ENCODE measurements around the gene C1orf35.
"Not testable (repeated sequence)": the region's sequence is repeated elsewhere in the genome, so short reads cannot be mapped to it uniquely, and the experiment has no call there.

The C1orf35 gene

DNA sequence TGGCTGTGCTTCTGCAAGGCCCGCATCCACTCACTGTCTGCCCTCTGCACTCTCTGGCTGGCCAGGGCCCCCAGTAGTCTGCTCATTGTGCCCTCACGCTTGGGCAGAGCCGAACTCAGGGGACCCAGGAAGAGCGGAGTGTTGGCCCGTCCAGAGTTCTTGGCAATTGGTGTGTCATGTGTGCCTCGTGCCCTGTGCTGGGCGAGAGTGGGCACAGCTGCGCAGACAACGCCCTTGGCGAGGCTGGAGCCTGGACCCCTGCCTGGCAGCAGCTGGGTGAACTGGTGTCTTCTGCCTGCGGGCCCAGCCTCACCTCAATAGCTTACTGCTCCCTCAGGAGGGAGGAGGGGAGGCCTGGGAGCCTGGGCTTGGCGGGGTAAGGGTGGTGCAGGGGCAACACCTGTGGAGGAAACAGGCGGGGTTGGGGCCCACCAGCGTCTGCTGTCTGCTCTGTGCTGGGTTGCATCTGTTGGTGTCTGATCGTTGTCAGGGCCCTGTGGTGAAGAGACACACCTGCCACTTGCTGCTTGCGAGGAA is 39.1 kb upstream of the C1orf35 start:
- DNase-seq, result no peak

DNA sequence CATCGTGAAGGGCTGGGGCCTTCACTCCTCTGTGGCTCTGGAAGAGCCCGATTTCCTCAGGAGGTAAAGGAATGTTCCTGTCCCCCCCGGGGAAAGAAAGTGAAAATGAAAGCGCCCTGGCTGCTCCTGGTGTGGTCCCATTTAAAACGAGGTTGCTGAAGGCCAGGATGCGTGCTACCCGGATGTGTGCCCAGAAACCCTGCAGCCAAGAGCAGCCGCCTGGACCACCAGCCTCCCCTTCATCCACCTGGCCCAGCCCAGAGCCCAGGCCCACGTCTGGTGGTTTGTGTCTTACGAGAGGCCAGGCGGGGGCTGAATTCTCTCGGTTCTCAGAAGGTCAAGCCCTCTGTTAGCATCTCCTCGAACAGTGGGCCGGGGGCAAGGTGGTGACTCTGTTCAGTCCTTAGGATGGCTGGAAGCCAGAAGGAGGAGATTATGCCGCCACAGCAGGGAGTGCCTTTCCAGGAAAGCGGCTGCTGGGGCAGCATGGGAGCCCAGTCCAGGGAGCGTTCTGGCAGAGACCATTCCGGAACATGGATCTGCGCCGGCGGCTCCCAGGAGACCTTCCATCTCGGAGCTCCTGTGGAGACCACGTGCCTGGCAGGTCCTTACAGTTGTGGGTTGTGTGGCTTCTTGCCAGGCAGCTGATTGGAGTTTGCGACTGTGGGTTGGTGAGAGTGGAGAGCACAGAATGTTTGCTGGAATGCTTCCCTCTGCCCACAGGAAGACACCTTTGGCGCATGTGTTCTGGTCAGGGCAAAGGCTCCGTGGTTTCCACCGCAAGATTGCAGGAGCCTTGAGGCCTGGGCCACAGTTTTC is 38.3 kb upstream of the C1orf35 start:
- DNase-seq, result no peak

DNA sequence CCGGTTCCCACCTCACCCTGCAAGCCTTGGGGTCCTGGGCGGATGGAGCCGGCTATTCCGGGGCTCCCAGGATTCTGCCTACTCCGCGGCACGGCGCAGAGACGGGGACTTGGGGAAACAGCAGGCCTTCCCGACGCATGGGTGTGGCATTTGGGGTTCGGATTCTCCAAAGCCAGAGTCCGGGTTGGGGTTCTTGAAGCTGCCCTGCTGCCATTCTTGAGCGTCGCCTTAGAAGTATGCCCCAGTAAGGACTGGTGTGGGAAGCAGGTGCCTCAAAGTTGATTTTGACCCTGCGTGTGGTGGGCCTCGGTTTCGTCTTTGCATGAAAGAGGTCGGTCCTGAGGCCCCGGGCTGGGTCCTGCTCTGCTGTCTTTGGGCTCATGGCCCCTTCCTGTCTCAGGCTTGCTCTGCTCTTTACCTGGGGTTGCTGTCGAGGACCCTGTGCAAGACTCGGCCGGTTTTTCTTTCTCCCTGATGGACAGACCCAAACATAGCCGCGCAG is 37.6 kb upstream of the C1orf35 start:
- no peak for DNase-seq

DNA sequence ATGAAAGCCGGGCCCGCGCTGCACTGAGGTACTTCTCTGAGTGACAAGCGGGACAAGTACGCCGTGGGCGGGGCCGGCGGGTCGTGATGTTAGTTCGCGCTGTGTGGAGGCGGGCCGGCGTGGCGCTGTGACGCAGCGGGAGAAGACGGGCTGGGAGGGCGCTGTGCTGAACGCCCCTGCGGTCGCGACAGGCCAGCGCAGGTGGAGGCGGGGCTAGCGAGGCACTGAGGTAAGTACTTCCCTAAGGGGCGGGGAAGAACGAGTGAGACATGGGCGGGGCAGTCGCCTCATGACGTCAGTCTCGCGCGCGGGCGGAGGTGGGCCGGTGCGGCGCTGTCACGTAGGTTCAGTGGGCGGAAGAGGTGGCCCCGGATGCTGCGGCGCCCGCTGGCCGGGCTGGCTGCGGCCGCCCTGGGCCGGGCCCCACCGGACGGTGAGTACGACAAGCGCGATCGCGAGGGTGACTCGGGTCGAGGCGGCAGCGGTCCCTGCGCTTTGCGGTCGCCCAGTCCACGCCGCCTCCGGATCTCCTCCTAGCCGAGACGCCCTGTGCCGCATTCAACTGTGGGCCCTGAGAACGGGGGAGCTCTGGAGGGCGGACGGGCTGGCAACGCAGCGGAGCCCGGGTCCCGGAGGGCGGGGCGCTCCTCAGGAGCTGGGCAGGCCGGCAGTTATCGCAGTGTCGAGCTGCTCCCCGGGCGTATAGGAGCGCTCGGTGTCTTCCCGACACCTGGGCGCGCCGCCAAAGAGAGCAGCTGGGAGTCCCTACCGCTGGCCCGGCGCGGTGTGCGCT is 37.0 kb upstream of the C1orf35 start, which contains the start of gene GUK1:
TSS of gene GUK1 (plus strand) at position 349 of the 793 bp plus-strand sequence. CDS start at position 373, 24 bp downstream.
- DNase-seq, result peak; percentile 99

DNA sequence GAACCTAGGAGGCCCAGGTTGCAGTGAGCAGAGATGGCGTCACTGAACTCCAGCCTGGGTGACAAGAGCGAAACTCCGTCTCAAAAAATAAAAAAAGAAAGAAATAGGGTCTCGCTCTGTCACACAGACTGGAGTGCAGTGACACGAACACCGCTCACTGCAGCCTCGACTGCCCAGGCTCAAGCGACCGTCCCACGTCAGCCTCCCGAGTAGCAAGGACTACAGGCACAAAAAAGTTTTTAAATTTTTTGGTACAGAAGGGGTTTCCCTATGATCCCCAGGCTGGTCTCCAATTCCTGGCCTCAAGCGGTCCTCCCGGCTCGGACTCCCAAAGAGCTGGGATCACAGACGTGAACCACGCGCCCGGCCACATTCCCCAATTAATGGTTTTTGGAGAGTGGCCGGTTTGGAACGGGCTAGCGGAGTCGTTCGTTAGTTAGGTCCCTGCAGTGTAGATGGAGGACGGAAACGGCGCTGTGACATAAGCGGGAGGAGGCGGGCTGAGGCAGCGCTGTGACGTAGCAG is 36.3 kb upstream of the C1orf35 start:
- no peak for DNase-seq

DNA sequence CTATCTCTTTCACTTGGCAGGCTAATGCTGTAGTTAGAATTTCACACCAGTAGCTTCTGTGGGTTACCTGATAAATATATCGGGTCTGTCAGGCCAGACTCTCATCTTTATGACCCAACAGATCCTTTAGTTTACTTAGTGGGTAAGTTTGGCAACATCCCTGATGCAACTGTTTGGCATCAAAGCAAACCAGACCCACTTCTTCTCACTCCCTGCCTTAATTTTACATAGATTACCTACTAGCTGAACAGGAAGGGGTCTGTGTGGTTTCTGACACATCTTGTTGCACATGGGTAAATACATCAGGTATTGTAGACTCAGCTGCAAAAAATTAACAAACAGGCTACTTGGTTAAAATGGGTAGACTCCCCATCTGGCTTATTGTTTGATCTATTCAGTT is 33.8 kb upstream of the C1orf35 start:
- no peak for DNase-seq

DNA sequence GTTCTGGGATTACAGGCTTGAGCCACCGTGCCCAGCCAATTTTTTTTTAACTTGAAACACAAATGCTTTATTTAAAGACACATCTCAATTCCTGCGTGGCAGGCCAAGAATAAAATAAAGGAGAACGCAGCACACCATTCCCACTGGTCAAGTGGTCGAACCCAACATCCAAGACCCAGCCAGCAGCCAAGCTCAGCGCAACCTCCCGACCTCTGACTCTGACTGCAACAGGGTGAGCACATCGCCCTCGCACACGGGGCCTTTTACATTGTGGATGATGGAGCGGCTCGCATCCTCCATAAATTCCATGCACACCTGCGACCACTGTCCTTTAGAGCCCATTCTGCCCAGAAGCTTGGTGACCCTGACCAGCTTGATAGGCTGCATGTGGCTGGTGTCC is 31.5 kb upstream of the C1orf35 start:
- no peak for DNase-seq

DNA sequence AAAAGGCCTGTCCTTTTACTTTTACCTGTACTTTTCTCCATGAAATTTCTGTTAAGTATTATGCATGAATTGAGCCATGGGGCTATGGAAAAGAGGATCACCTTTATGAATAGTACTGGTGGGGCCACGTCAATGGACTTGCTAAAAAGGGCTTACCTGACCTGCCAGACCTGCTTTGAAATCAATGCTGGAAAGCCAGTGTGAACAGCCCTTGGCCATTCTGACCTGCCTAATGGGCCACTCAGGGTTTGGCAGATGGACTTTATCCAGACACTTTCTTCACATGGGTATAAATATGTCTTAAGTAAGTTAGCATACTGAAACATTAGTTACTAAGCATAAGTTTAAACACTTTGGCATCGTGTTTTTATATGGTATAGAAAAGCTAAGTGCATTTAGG is 28.6 kb upstream of the C1orf35 start:
- no peak for DNase-seq

DNA sequence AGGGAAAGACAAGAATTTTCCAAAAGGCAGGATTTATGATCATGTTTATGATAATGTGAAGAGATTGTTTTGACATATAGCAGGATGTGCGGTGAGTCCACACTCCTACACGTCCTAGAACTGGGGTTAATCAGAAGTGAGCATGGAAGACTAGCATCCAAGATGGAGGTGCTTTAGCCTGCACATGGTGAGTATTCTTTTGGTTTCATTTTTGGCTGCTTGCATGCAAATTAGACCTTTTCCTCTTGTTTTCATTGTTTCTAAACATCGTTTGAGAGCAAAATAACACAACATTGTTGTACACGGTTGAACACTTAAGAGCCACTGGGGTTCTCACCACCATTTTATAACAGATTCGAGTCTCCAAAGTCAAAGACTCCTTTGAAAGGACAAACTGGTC is 22.1 kb upstream of the C1orf35 start:
- no peak for DNase-seq

DNA sequence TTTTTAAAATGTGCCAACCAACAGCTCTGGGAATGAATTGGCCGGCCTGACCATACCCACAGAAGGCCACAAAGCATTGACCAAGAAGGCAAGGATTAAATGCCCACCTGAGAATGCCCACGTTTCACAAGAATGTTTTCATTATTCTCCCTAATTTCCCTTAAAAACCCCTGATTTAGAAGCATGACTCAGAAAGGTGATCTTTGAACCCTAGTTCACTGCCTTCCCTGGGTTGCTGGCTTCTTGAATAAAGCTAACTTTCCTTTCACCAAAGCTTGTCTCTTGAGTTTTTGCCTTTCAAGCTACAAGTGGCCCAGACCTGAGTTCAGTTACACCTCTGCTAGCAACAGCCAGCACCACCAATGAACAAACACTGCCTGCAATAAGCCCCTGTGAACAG is 20.4 kb upstream of the C1orf35 start:
- DNase-seq, result no peak

DNA sequence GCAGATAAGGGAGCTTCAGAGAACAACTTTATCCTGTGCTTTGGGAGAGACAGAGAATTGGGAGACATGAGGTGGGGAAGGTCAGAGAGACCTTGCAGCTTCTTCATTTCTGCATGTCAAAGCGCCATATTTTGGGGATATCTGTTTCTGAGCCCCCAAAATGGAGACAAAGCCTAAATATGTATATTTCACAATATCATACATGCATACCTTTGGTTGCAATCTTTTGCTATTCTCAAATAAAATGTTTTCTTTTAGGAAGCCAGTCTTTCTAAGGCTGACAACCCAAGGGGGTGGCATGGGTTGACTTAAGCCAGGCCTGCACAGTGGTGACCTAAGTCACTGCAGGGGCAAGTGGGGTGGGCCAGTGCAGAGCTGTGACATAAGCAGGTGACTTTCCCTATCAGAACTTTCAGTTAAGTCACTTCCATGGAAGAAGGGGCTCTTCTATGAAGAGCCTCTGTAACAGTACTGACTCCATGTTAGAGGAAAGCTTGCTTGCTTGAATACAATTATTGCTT is 19.9 kb upstream of the C1orf35 start:
- no peak for DNase-seq

DNA sequence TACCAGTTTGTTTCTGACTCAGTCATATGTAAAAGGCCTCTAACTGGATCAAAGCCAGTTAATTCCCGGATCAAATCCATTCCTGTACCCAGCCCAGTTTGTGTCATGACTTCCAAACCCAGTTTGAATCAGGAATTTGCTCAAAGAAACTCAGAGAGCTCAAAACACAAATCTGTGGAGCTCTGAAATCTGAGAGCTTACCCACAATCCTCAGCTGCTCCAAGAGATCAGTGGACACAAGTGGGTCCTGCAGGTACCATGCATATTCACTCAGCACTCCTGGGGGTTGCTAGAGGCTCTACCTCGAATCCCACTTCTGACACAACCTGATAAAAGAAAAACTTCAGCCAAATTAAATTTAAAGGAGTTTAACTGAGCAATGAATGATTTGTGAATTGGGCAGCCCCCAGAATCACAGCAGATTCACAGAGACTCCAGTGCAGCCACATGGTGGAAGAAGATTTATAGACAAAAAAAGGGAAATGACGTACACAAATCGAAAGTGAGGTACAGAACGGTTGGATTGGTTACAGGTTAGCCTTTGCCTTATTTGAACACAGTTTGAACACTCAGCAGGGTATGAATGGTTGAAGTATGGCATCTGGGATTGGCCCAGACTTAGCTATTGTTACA is 17.8 kb upstream of the C1orf35 start:
- DNase-seq, result no peak

DNA sequence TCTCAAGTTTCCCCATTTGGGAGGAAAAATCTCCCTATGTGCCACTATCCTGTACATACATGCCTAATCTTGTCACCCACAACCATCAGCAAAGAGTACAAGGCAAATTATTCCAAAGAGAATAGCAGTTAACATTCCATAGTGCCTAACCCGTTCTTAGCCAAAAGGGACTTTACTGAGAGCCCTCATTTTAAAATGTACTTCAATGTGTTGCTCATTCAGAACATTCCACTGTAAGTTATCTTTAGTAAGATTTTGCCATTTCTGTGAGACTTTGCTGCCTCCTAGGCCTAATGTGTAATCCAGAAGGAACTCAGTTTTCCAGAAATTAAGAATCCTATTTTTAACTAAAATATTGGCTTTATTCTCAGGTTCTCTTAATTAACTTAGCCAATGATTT is 17.2 kb upstream of the C1orf35 start:
- DNase-seq, result no peak

DNA sequence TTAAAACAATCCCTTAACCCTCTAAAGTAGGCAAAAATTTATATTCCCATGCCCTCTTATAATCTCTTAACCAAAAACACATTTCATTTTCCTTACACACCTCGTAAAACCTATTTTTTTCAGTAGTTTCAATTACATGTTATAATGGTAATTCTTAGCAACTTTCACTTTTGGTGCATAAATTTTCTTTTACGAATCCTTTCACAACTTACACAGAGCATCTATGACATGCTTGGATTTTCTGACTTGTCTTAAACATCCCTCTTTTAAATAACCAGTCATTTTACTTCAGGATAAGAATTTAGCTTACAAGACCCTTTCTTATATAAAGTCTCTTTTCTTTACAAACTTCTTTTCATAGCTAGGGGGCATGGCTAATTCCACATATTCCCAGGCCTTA is 14.9 kb upstream of the C1orf35 start:
- no peak for DNase-seq

DNA sequence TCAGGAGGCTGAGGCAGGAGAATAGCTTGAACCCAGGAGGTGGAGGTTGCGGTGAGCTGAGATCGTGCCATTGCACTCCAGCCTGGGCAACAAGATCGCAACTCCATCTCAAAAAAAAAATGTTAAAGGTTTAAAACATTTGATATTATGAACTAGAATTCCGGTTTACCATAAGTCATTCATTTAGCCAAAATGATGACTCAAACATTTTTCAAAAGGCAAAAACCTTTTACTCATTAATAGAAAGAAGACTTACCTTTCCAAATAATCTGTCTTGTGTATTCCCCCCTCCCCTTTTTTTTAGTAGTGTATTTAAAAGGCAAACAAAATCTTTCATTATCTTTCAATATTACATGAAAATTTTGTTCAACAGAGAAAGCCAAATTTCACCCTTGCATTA is 14.2 kb upstream of the C1orf35 start:
- no peak for DNase-seq

DNA sequence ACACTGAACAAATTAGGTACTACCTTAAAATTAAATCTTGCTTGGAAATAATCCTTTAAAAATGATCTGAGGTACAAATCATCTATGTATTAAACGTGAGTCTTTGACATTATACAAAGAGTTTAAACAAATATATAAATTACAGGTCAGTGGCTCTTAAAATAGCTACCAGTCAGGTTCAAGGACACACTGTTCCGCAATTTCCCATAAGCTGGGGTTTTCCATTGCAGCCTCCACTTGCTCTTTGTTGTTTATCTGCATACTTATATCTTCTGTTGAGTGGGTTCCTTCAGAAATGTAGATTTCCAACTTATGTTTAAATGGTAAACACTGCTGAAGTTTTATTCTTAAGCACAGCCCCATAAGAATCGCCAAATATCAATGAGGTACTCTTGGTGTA is 11.7 kb upstream of the C1orf35 start:
- DNase-seq, result no peak

DNA sequence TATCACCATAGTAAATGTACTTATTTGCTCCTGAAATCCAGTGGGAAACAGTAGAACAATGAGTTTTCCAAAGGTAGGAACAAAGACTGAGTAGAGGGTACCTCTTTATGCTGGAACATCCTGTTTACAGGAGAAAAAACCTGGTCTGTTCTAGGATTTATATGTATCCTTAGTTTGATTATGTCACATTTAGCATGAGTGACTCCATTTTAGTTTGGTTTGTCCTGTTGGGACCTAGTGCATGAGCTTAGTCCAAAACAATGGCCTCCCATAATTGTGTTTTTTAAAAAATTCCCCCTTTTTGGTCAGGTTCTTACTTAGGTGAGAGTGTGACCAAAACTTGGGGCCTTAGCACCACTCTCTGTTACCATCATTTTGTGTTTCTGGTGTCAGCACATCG is 9.5 kb upstream of the C1orf35 start:
- DNase-seq, result no peak

DNA sequence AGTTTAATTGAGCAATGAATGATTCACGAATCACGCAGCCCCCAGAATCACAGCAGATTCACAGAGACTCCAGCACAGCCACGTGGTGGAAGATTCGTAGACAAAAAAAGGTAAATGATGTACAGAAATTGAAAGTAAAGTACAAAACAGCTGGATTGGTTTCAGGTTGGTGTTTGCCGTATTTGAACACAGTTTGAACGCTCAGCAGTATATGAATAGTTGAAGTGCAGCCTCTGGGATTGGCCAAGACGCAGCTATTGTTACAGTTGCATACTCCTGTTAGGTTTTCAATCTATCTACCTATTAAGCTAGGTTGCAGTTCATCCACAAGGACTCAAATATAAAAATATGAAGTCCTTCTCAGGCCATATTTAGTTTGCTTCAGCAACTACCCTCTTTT is 9.0 kb upstream of the C1orf35 start:
- no peak for DNase-seq

DNA sequence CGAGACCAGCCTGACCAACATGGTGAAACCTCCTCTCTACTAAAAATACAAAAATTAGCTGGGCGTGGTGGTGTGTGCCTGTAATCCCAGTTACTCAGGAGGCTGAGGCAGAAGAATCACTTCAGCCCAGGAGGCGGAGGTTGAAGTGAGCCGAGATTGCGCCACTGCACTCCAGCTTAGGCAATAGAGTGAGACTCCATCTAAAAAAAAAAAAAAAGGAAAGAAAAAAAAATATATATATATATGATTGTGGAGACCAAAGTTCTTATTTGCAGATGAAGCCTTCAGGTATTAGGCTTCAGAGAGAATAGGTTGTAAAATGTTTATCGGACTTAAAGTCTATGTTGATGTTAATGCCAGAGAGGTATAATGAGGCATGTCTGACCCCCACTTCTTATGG is 8.2 kb upstream of the C1orf35 start:
- DNase-seq, result not testable (repeated sequence)

DNA sequence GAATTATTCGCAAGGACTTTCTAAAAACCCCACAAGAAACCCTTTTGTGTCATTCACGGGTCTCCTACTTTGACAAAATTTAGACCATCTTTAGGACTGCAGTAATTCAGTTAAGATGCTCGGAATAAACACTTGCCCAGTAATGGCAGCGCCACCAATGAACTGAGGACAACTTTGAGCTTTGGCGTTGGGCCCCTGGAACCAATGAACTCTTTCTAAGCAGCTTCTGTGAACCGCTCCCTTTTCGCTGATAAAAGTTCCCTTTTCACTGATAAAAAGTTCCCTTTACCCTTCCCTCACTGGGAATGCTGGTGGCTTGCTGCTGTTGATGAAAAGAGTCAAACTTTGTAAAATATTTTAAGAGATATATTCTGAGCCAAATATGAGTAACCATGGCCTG is 7.4 kb upstream of the C1orf35 start:
- DNase-seq, result no peak

DNA sequence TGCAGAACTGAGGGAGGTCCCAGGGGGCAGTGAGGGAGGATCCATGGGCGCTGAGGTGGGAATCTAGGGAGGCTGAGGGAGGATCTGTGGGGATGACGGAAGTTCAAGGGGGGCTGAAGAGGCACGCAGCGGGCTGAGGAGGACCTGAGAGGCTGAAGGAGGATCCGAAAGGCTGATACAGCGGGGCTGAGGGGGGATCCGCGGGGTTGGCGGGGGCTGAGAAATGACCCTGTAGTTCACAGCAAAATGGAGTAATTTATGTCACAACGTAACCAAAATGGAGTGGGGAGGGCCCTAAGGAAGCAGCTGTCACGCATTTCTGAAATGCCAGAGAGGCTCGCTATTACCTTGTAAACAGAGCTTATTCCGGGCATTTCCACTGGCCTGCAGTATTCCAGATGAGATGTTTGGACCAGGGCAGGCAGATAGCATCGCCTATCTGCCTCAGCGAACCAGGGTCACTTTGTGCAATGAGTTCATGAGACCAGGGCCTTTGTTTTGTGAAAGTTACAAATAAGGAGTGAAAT is 6.9 kb upstream of the C1orf35 start:
- DNase-seq, result peak; percentile 8

All from NCI-H2227 treated with DMSO at 0.1 percent for 48 hours (cell line).